MM.1S (cell line): ENCODE data around the gene DPY19L1.
"Not testable (repeated sequence)": the region's sequence is repeated elsewhere in the genome, so short reads cannot be mapped to it uniquely, and the experiment has no call there.

Source experiments
- DNase-seq: peaks from one replicate; pipeline ENCODE4 v3.0.0-alpha.2; 2015
- H2AFZ ChIP-seq: fragments of 300-600 bp; sonication (generic); 2 replicates; pipeline ENCODE4 v1.6.0; 2016; ENCODE audit warnings: antibody characterized with exemption, low read length
- H3F3A ChIP-seq: fragments of 300-600 bp; sonication (generic); 2 replicates; pipeline ENCODE4 v1.6.1; 2016; ENCODE audit warnings: mild to moderate bottlenecking, antibody characterized with exemption, low read length, moderate library complexity, mixed read lengths; ENCODE audit not compliant: insufficient read depth
- H3K27ac ChIP-seq: fragments of 300-600 bp; sonication (generic); 2 replicates; pipeline ENCODE4 v1.5.1; 2016; ENCODE audit warnings: mild to moderate bottlenecking, low read length
- H3K27me3 ChIP-seq: fragments of 300-600 bp; sonication (generic); replicated peaks from 2 replicates; pipeline ENCODE4 v1.6.0; 2016; ENCODE audit warnings: low read length; ENCODE audit not compliant: insufficient read depth
- H3K36me3 ChIP-seq: fragments of 300-600 bp; sonication (generic); replicated peaks from 2 replicates; pipeline ENCODE4 v1.6.1; 2016; ENCODE audit warnings: mild to moderate bottlenecking, low read length, mixed read lengths; ENCODE audit not compliant: insufficient read depth
- H3K4me1 ChIP-seq: fragments of 300-600 bp; sonication (generic); 2 replicates; pipeline ENCODE4 v1.6.1; 2016; ENCODE audit warnings: low read length, mixed read lengths
- H3K4me2 ChIP-seq: fragments of 300-600 bp; sonication (generic); 2 replicates; pipeline ENCODE4 v1.6.0; 2016; ENCODE audit warnings: low read depth, low read length
- H3K4me3 ChIP-seq: fragments of 300-600 bp; sonication (generic); 2 replicates; pipeline ENCODE4 v1.5.1; 2016; ENCODE audit warnings: low read length, mixed read lengths
- H3K79me2 ChIP-seq: fragments of 300-600 bp; sonication (generic); 2 replicates; pipeline ENCODE4 v1.6.1; 2016; ENCODE audit warnings: mixed run types, low read length, mixed read lengths
- H3K9ac ChIP-seq: fragments of 300-600 bp; sonication (generic); 2 replicates; pipeline ENCODE4 v1.6.1; 2016; ENCODE audit warnings: low read length, mixed read lengths
- H3K9me2 ChIP-seq: fragments of 300-600 bp; sonication (generic); replicated peaks from 2 replicates; pipeline ENCODE4 v1.6.1; 2016; ENCODE audit warnings: mild to moderate bottlenecking, low read length, mixed read lengths; ENCODE audit not compliant: insufficient read depth
- H3K9me3 ChIP-seq: fragments of 300-600 bp; sonication (generic); replicated peaks from 2 replicates; pipeline ENCODE4 v1.6.1; 2016; ENCODE audit warnings: mild to moderate bottlenecking, low read length, mixed read lengths; ENCODE audit not compliant: insufficient read depth
- H4K20me1 ChIP-seq: fragments of 300-600 bp; sonication (generic); 2 replicates; pipeline ENCODE4 v1.6.1; 2016; ENCODE audit warnings: mild to moderate bottlenecking, low read length, moderate library complexity, mixed read lengths; ENCODE audit not compliant: insufficient read depth
- CTCF ChIP-seq: fragments of 300-600 bp; sonication (generic); IDR thresholded peaks from 2 replicates; pipeline ENCODE4 v1.5.1; 2016; ENCODE audit warnings: antibody characterized with exemption, low read length, mixed read lengths

Gene DPY19L1

GRCh38 chr7:35058571-35058970 is 21.3 kb upstream of the DPY19L1 start:
- not testable (repeated sequence) for H3K9ac ChIP-seq, H3K36me3 ChIP-seq, H3F3A ChIP-seq, H3K4me2 ChIP-seq, H4K20me1 ChIP-seq, H3K9me2 ChIP-seq, H3K27me3 ChIP-seq, H3K27ac ChIP-seq, DNase-seq, H3K9me3 ChIP-seq, H3K4me1 ChIP-seq, H3K79me2 ChIP-seq, H2AFZ ChIP-seq, H3K4me3 ChIP-seq

GRCh38 chr7:35057505-35058451 is 20.5 kb upstream of the DPY19L1 start:
- not testable (repeated sequence) for H3K9me3 ChIP-seq, H3K79me2 ChIP-seq, H2AFZ ChIP-seq, H4K20me1 ChIP-seq, H3K27ac ChIP-seq, DNase-seq, H3F3A ChIP-seq, H3K4me1 ChIP-seq, H3K9ac ChIP-seq, H3K27me3 ChIP-seq, H3K36me3 ChIP-seq, H3K9me2 ChIP-seq, H3K4me2 ChIP-seq, H3K4me3 ChIP-seq

- not testable (repeated sequence) for H3K9me2 ChIP-seq, H3K4me3 ChIP-seq, H3K9me3 ChIP-seq, H3K36me3 ChIP-seq, H3K79me2 ChIP-seq, H3K4me2 ChIP-seq, H4K20me1 ChIP-seq, DNase-seq, H2AFZ ChIP-seq, H3K9ac ChIP-seq, H3K27me3 ChIP-seq, H3K27ac ChIP-seq, H3K4me1 ChIP-seq, H3F3A ChIP-seq
- peak; percentile 36 for TF ChIP-seq CTCF
Measured at GRCh38 chr7:35055733-35056132, 18.4 kb upstream of the DPY19L1 start.

GRCh38 chr7:35053488-35054175 is 16.3 kb upstream of the DPY19L1 start:
- not testable (repeated sequence) for H3K79me2 ChIP-seq, H3K9ac ChIP-seq, H4K20me1 ChIP-seq, H3K4me2 ChIP-seq, H3K4me1 ChIP-seq, H3K27me3 ChIP-seq, DNase-seq, H3K4me3 ChIP-seq, H2AFZ ChIP-seq, H3K9me2 ChIP-seq, H3K27ac ChIP-seq, H3F3A ChIP-seq, H3K9me3 ChIP-seq, H3K36me3 ChIP-seq

DNA sequence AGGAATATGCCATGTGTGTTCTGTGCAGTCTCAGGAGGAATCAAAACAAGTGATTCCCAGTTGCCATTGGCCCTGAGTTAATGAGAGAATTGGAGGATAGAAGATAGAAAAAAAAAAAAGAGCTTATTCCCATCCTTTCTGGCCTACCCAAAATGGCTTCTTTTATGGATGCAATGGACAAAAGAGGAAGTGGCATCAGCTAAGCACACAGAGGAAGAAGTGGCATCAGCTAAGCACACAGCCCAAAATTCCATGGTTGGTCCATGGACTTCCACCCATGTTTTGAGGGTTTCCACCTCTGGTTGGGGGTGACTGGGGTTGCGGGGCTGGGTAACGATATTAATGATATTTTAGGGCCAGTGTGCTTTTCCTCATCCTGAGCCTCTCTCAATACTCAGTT is 11.1 kb upstream of the DPY19L1 start:
- H4K20me1 ChIP-seq, H3K9ac ChIP-seq, H3K9me2 ChIP-seq, DNase-seq, H3K4me3 ChIP-seq, H3K4me2 ChIP-seq, H3K36me3 ChIP-seq, H3K27ac ChIP-seq, H3K79me2 ChIP-seq, H3F3A ChIP-seq, H3K27me3 ChIP-seq, H3K4me1 ChIP-seq, H2AFZ ChIP-seq, H3K9me3 ChIP-seq: not testable (repeated sequence)

DNA sequence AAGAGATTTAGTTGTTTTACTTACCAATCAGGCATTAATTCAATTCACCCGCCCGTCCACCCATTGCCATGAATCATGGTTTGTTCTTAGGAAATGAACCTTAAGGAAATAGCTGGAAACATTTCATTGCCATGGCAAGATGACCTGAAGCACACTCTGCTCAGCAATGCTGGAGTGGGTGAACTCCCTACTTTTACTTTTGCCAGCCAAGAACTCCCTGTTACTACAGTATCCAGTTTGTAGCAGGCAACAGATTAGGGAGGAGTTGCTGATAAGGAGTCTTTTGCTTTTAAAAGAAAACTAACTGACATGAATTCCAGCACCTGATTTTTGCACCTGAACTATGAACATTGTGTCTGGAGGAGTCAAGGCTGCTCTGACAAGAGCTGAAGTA is 10.6 kb upstream of the DPY19L1 start:
- not testable (repeated sequence) for H3K4me3 ChIP-seq, DNase-seq, H3K9me2 ChIP-seq, H3K9ac ChIP-seq, H3K27me3 ChIP-seq, H3K4me2 ChIP-seq, H3K27ac ChIP-seq, H3K79me2 ChIP-seq, H3K4me1 ChIP-seq, H2AFZ ChIP-seq, H3K9me3 ChIP-seq, H3K36me3 ChIP-seq, H3F3A ChIP-seq, H4K20me1 ChIP-seq

- not testable (repeated sequence) for H4K20me1 ChIP-seq, H3K27me3 ChIP-seq, H3K4me1 ChIP-seq, H3K27ac ChIP-seq, H3K9me2 ChIP-seq, H3K4me2 ChIP-seq, H3K9ac ChIP-seq, H3K4me3 ChIP-seq, H3K79me2 ChIP-seq, H3F3A ChIP-seq, H3K9me3 ChIP-seq, H3K36me3 ChIP-seq, DNase-seq, H2AFZ ChIP-seq
Measured at GRCh38 chr7:35047263-35047911, 10.1 kb upstream of the DPY19L1 start.
